GDM1 (cell line): ENCODE data around the gene GMNC.
"Not testable (repeated sequence)": the region's sequence is repeated elsewhere in the genome, so short reads cannot be mapped to it uniquely, and the experiment has no call there.

Experiments
- DNase-seq: peaks from one replicate; lab custom pipeline; 2025; lab: John Stamatoyannopoulos, UW

The GMNC gene, protein sequence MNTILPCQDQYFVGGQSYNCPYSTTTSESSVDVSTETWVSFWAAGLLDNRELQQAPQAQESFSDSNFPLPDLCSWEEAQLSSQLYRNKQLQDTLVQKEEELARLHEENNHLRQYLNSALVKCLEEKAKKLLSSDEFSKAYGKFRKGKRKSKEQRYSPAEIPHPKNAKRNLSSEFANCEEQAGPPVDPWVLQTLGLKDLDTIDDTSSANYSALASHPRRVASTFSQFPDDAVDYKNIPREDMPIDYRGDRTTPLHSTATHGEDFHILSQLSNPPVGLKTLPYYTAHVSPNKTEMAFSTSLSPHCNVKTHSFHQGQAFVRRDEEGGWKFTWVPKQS

DNA sequence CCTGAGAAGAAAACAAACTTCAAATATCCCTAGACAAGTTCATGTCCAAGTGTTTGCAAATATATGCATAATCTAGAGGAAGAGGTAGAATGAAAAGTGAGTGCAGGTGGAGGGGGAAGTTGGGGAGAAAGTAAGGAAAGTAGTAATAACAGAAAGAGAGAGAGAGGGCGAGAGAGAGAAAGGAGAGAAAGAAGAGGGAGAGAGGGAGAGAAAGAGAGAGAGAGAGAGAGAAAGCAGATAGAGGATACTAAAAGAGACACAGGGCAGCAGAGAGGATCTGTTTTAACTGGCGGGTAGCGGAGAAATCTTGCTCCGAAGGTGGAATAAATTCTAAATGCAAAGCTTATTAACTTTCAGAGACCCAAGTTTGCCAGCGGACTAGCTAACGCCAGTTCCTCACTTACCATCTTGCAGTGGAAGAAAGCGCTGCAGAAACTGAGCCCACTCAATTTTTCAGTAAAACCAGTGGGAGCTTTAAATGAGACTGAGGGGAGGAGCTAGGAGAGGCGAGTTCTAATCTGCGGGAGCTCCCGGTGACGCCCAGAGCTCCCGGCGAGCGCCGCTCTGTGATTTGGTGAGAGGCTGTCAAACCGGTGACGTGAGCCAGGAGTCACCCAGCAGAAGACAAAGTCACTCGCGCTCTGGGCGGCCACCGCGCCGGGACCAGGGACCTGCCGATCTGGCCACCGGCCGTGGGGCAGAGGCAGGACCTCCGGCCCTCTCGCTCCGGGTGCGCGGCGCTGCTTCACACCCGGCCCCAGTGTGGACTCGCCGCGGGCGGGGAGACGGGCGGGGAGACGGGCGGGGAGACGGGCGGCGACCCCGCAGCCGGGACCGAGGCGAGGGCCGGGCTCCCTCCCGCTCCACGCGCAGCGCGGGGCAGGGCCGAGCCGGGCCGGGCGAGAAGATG, at the start of gene GMNC:
Gene GMNC, minus strand, starts transcription at position 486 of the 910 bp plus-strand sequence. Its CDS starts 79 bp downstream, at position 407.
- DNase-seq: no peak

DNA sequence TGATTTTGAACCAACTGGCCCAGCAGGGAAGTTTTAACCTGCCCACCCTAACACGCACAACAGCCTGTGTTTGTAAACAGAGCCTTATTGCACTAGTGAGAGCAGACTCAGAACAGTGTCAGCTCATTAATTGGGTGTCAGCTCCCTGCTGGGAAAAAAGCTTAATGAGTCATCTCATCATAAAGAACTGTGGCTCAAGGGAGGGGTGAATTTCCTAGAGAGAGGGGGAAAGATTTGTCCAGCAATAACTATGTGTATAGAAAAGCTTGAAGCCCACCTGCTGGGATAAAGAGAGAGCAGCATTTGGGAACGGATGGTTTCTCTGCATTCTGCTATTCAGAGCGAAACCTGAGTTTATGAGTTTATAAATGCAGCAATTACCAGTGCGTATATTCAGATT, 48.9 kb upstream of the GMNC start:
- DNase-seq: no peak

DNA sequence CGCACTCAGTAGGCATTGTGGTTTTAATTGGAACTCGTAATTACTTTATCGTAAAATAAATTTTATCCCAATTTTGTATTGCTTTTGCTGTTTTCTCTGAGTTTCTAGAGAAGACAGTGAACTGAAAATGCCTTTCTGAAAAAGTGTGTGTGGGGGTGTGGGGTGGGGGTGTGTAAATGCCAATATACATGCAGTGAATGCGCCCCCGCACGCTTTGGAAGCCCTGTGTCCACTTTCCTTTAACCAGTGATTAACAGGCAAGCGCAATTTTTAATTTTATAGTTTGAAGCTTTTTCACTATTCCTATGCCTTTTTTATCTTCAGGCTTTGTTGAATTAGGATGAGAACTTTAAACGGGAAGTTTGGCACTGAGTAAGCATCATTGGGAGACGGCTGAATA, 47.4 kb upstream of the GMNC start:
- no peak for DNase-seq

DNA sequence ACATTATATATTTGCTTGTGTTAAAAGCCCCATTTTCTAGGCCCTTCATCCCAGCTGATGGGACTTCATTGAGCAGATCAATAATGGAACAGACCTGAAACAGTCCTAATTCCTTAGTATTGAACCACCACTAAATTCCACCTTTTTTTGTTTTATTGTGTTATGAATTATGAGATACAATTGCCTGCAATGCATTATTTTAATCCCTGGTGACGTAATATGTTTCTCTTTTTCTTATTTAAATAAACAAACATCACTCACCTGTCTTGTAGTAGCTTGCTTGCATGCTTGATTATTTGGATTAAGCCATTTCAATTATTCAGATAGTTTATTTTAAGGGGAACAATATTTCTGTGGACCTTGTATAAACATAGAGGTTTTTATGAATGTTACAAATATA, 40.7 kb upstream of the GMNC start:
- DNase-seq: no peak

DNA sequence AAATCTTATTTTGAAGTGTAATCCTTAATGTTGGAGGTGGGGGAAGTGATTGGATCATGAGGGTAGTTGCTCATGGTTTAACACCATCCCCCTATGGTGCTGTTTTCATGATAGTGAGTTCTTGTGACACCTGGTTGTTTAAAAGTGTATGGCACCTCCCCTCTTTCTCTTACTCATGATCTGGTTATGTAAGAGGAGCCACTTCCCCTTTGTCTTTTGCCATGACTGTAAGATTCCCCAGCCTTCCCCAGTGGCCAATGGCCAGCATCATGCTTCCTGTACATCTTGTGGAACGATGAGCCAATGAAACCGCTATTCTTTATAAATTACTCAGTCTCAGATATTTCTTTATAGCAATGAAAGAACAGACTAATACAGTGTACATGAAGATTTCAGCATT, 39.8 kb upstream of the GMNC start:
- DNase-seq: no peak

DNA sequence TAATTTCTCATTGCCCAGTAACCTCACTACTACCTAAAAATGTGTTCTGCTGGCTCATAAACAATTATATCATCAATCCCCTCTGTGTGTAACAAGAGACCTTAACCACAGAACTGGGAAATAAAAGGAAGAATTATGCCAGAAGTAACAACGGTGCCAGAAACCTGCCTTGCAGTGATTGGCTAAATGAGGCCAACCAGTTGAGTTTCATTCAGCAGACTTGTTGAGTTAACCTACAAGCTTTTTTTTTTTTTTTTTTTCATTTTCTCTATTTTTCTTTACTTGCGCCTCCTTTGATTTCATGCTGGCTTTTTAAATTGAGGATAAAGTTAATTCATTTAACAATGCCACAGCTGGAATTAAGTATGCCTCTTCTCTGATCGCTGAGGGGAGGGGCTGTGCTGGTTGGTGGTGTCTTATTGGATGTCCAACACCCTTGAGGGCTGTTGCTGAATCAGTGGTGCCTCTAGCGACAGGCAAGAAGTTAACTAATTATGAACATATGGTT, 30.0 kb upstream of the GMNC start:
- DNase-seq: no peak

DNA sequence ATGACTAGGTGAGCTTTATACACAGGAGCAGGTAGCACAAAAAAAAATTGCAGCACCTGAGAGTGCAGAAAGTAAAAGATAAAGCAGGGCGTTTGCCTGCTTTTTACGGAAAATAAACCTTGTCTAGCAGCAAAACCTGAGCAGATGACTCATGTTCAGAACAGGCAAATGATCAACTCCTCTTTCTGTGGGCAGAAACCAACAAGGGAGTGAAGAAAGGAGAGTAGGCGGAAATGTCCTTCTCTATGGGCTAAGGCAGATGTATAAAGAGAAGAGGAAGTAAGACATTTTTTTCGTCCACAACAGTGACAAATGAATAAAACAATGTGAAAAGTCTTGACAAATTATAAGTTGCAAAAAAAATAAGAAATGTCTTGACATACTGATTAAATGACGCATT, 24.5 kb upstream of the GMNC start:
- no peak for DNase-seq

DNA sequence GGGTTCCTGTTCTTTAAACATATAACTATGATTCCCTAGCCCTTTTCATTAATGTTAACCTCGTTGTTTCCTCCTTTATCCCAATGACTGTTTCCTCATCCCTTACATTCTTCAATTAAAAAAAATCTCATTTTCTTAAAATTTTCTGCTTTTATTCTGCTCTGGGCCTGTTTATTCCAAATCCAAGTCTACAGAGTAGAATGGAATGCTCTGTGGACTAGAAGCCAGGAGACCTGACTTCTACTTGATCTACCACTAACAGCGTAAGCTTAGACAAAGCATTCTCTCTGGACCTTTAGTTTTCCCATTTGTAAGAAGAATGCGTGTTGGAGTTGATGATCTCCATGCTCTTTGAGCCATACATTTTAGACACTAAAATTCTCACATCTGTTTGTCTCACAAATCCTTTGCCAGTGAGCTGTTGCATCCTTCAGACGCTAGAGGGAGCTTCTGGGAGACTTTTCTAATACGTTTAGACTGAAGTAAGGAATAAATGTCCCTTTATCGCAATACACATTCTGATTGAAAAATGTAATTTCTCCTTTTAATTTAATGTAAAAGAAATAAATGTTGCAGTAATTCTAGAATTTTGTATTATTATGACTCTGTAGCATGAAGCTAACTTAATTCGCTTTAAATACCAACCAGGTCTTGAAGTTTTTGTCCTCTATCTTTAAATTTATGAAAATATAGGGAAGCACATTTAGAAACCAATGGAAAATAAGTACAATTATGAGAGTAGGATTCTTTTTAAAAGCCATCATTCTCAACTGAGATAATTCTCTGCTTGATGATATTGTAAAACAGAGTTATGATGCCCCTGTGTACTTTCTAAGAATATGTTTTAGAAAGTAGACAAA, 21.7 kb upstream of the GMNC start:
- peak; percentile 34 for DNase-seq

DNA sequence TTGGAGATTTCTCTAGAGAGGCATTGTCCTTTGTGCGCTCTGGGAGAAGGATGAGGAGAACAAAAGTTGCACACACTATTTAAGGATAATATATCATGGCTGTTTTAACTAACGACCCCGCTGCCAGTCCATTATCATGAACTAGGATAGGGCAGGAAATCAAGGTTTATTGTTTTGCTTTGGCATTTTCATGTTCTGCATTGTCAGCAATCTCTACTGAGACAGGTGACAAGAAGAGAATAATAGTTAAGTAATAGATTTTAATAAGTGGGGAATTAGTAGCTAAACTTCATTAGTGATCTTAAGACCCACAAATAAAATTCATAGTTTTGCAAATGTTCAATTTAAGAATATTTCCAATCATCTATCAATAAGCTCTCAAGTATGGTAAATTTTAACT, 20.6 kb upstream of the GMNC start:
- no peak for DNase-seq

DNA sequence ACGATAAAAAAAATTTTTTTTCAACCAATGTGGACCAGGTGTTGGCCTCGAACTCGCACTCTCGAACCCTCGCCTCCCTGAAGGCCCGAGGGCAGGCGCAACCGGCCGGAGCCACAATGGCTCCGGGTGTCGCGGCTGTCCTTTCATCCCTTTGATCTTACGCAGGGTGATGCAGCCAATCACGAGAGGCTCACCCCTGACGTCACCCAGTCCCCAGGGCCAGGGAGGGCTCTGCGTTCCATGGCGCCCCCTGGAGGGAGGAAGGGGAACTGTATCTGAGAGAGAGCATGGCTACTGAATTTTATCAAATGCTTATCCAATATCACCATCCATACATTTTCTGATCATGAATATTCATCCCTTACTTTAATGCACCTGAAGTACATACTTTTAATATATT, 15.4 kb upstream of the GMNC start:
- DNase-seq: no peak

DNA sequence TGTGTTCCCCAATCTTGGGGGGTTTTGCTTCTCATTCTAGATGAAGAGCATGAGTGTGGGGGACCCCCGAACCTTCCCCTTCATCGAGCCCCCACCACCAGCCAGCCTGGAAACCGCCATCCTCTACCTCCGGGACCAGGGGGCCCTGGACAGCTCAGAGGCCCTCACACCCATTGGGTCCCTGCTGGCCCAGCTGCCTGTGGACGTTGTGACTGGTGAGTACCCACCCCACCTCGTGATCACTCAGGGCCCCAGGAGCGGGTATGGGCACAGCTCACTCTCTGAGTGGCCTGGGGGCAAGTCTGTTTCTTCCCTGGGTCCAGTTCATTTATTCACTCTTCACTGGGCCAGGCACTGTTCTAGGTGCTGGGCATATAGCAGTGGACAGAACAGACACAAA, 13.9 kb upstream of the GMNC start:
- DNase-seq: not testable (repeated sequence)

DNA sequence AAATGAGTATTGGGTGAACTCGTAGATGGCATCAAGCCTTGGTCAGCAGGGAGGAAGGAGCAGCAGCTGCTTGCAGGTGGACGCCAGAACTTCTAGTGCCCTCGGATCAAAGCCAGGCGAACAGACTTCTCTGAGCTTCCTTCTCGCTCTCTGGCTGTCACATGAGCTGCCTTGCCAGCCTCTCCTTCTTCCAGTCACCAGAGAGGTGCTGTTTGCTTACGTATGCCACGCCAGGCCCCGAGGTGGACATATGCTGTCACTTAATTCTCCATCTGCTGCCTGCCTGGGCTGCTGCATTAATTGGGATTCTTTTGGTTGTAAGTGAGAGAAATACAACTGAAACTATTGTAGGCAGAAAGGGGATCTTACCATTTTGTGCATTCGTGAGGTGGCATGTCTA, 12.6 kb upstream of the GMNC start:
- not testable (repeated sequence) for DNase-seq

DNA sequence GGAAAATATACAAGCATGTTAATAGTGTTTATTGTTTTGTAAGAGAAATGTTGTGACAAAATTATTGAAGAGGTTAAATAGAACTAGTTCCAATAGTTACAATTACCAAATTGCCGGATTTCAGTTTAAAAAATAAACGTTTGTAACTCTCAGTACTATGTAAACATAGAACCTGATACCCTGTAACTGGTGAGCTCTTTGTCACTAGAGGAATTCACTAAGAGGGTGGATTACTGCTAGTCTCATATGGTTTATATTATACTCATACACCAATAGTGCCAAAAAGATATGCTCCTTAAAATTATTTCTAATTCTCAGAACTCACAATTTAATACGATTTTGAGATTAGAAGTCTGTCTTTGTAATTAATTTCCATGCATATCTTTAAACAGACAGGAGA, 7.6 kb upstream of the GMNC start:
- no peak for DNase-seq

DNA sequence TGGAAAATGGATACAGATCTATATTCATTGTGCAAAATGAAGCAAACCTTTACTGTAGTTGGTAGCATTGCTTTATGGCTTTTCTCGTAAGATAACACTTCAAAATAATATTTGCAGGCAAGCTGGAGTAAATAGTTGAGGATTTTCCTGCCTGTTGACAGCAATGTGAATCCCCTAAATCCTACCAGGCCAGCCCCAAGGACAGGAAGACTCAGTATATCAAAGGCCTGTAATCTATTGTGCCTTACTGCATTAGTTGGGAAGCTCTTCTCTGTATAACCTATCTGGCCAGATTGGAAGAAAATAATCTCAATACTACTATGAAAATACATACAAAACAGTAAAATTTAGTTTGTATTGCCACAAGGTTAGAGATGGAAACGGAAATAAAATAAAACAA, 4.6 kb upstream of the GMNC start:
- DNase-seq: no peak

DNA sequence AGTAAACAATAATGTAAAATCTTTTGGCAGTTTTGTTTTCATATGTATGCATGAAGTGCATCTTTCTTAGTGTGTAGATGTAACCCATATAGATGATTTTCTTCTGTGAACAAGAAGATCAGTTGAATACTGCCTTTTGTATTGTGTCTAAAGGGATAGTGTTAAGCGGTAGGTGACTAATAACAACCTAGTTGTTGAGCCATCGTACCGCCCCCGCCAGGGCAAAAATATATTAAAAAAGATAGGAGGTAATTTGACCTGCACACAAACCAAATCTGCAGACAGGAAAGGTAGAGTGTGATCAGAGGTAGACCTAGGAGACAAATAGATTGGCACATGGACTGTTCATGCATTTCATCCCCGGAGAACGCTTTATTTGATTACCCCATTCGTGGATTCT, 3.3 kb upstream of the GMNC start:
- no peak for DNase-seq

DNA sequence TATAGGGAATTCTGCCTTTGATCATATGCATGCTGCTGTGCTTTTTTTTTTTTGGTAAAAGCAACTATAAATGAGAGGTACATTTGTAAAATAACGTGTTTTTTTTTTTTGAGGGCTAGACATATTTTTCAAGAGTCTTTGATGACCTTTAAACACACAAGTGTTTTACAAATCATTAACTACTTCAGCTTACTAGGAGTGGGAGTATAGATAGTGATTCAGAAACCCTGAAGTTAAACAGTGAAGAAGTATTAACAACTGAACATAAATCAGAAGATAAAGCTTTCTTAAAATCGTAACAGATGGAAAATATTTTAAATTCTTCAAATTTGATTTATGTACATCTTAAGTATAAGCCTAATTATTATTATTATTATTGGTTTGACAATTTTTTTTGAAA, 2.9 kb upstream of the GMNC start:
- DNase-seq: no peak

DNA sequence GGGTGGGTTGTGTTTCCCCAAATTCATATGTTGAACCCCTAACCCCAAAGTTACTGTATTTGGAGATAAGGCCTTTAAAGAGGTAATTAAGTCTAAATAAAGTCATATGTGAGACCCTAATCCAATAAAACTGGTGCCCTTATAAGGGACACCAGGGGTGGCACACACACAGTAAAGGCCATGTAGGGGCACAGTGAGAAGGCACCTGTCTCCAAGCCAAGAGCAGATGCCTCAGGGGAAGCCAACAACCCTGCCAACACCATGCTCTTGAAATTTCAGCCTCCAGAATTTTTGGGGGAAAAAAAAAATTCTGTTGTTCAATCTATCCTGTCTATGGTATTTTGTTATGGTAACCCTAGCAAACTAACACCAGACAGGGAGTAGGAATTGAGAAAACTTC, 1.5 kb upstream of the GMNC start:
- no peak for DNase-seq

DNA sequence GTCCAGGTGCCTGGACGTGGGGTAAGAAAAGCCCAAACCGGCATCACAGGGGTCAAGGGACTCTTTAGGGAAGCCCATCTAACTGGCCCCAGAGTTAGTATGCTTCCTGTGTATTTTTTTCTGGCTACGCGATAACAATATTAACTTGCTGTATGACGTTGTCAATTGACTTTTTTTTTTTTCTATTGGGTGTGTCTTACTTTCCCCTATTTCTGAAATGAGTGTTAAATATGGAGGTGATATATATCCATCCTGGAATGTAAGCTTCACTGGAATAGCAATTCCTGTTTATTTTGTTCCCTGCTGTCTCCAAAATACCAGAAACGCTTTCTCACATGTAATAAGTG, 598 bp upstream of the GMNC start:
- DNase-seq: no peak

DNA sequence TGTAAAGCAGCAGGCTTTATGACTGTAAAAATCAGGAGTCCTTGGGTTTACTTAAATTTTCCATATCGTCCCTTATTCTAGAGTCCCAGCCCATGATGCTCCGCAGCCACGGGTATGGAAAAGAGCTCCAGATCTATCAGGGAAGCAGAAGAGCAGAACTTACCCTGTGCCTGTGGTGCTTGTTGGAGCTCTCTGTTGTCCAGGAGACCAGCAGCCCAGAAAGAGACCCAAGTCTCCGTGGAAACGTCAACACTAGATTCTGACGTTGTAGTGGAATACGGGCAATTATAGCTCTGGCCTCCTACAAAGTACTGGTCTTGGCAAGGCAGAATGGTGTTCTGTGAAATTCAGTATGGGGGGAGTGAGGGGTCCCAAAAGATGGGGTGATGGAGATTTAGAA, 2.0 kb downstream of the GMNC start:
- no peak for DNase-seq

DNA sequence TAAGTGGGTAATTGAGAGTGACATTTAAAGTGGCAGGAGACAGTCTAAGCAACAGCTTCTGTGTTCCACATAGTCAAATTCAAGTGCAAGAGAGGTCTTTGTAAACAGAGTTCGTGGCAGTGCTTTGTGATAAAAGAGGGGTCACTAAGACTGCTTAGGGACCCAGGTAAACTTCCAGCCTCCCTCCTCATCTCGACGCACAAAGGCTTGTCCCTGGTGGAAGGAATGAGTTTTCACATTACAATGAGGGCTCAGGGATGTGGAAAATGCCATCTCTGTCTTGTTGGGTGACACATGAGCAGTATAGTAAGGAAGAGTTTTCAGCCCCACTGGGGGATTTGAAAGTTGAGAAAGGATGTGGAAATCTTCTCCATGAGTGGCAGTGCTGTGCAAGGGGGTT, 7.3 kb downstream of the GMNC start:
- DNase-seq: no peak

DNA sequence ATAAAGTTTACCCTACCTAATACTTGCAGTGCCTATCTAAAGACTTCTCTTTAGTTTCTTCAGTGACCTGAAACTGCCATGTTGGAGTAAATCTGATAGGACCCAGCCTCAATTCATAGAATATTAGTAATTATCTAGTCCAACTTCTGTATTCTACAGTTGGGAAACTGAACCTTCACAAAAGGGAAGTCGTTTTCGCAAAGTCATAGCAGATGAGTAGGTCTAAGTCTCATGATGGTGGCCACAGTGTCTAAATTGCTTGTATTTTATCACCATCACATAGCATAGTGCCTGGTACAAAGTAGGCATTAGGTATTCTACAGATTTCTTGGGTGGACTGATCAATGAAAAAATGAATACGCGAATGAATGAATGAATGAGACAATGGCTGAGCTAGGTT, 8.4 kb downstream of the GMNC start:
- DNase-seq: no peak

DNA sequence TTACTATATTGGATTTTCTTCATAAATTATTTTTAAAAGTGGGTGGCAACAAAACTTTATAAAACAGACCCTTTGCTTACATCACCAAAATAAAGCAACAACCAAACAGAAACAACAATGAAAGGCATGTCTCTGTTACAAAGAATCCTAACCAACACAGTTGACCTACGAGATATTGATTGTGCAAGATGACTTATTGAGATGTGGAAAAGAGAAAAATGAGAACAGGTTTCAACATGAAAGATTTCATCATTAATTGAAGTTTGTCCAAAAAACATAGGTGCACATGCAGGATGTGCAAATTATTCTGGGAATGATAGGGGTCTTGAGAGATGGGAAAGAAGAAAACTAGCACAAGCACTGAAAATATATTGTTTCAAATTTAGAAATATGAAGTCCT, 9.0 kb downstream of the GMNC start:
- DNase-seq: no peak
